Psoas muscle (tissue), 8 donors: ENCODE results near the gene TMEM132C. TPM values are rescaled to one million over a fixed set of nuclear protein-coding genes. Genes with fewer than 3 reads are reported as not detected.

Experiments used
- ATAC-seq, 4 donors: fragments of 200-7000 bp; cut with Tn5 transposase; one replicate each; pipeline ENCODE4 v1.9.1; 2020; ENCODE audit warnings: moderate library complexity in 3 of 4, mild to moderate bottlenecking in 2 of 4
- DNase-seq, 2 donors: peaks; one replicate each; pipeline ENCODE4 v3.0.0-alpha.2; 2020
- H3K27ac ChIP-seq: fragments of 200-600 bp; one replicate; pipeline ENCODE4 v1.8.0; 2022
- H3K27me3 ChIP-seq, 3 donors: fragments of 200-600 bp in 1 of 3; one replicate each; pipeline versions ENCODE4 v1.6.1 to v1.8.0; 2013 to 2022; ENCODE audit warnings: low read length in 2 of 3, mild to moderate bottlenecking in 2 of 3, moderate library complexity in 1 of 3; ENCODE audit not compliant: insufficient read depth in 3 of 3
- H3K36me3 ChIP-seq, 2 donors: fragments of 200-600 bp in 1 of 2; one replicate each; pipeline versions ENCODE4 v1.6.1 to v1.8.0; 2013 to 2022; ENCODE audit warnings: low read depth in 1 of 2, mild to moderate bottlenecking in 1 of 2, moderate library complexity in 1 of 2; ENCODE audit not compliant: insufficient read depth in 1 of 2
- H3K4me1 ChIP-seq: fragments of 200-600 bp; one replicate; pipeline ENCODE4 v1.8.0; 2022
- H3K4me3 ChIP-seq: fragments of 200-600 bp; one replicate; pipeline ENCODE4 v1.8.0; 2022; ENCODE audit warnings: mild to moderate bottlenecking
- H3K9me3 ChIP-seq: fragments of 200-600 bp; one replicate; pipeline ENCODE4 v1.8.0; 2022
- CTCF ChIP-seq: fragments of 200-600 bp; IDR thresholded peaks from one replicate; pipeline ENCODE4 v1.8.0; 2022; ENCODE audit warnings: antibody characterized with exemption
- WGBS, 3 donors: extraction: QIAGEN DNeasy Blood & Tissue Kit; methylation state at CpG; one replicate each; pipeline versions ENCODE4 v1.1.6 to v1.1.7; 2013; 5-methylcytosine and 5-hydroxymethylcytosine counted together
- intact Hi-C, 2 donors: fragments of 100-400 bp; cut with DNase I; formaldehyde crosslinking; loops; one replicate each; pipeline versions ENCODE4 v1.11.0 to v1.14.2; 2022
- polyA plus RNA-seq, 3 donors: library from polyadenylated mRNA; stranded (reverse); fragments of 200-250 nt; gene quantifications; one replicate each; pipeline ENCODE4 v1.2.3, GENCODE V29; 2013
- total RNA-seq, 4 donors: library from RNA; stranded (reverse); fragmentation: NEBNext Ultra II Directional in 2 of 4; extraction: Animal tissue kit (Norgen Biotek cat#: 25700) in 2 of 4; gene quantifications; one replicate each; pipeline versions ENCODE4 v1.2.1 to v1.2.4, GENCODE V29; 2021 to 2023
- donor health status: healthy with polysubstance abuse.
- donor health status: DM: no; HTN: no; CAD: no; lungs with moderate emphysema.
- donor health status: Bipolar disorder and iron deficiency.
- donor health status: healthy.
- donor health status: DM: yes; HTN: yes; CAD: no.
- donor health status: DM: no; HTN: no; CAD: no.
- donor health status: DM: no; HTN: no; CAD: no.
- donor health status: DM: yes; HTN: yes; CAD: no.

The TMEM132C gene
- total and polyA plus RNA-seq, 7 donors: 0.16 to 0.77 (median 0.47) TPM

- H3K9me3 ChIP-seq: no peaks in the 10 kb centered on the region
- DNase-seq (no peak), ATAC-seq (no peak)
- no peak overlapping the region for H3K4me3 ChIP-seq
- H3K36me3 ChIP-seq: no peaks in the 10 kb centered on the region
- intact Hi-C loops: no loop called here
- H3K4me1 ChIP-seq: no peaks in the 10 kb centered on the region
- TF ChIP-seq CTCF: no peak
- H3K27me3 ChIP-seq: no peaks in the 10 kb centered on the region
- no peak overlapping the region for H3K27ac ChIP-seq
- WGBS, 3 donors: 79 to 81% (median 81%) methylated on average over 6 of the region's 6 CpGs
Measured at GRCh38 chr12:128708789-128709188, 441.8 kb downstream of the TMEM132C start.

- no peak for DNase-seq
- intact Hi-C loops: no loop called here
- no peak for TF ChIP-seq CTCF
- 35 to 49% (median 44%) methylated on average over 5 of the region's 5 CpGs for WGBS, 3 donors
- no peaks in the 10 kb centered on the region for H3K27me3 ChIP-seq
- H3K9me3 ChIP-seq: no peaks in the 10 kb centered on the region
- no peaks in the 10 kb centered on the region for H3K4me1 ChIP-seq
- no peak for ATAC-seq
- H3K4me3 ChIP-seq: no peak overlapping the region
- H3K27ac ChIP-seq: no peak overlapping the region
- H3K36me3 ChIP-seq: no peaks in the 10 kb centered on the region
Measured at GRCh38 chr12:128709660-128710059, 442.7 kb downstream of the TMEM132C start.

GRCh38 chr12:128711486-128711885, 444.5 kb downstream of the TMEM132C start:
- H3K4me3 ChIP-seq: no peak overlapping the region
- 69 to 73% (median 73%) methylated on average over 8 to 9 of the region's 9 CpGs for WGBS, 3 donors

GRCh38 chr12:128712622-128713021, 445.7 kb downstream of the TMEM132C start:
- H3K27ac ChIP-seq: no peak overlapping the region
- intact Hi-C loops: no loop called here
- WGBS, 3 donors: 61 to 67% (median 67%) methylated on average over 6 of the region's 6 CpGs
- TF ChIP-seq CTCF: no peak
- DNase-seq (no peak), ATAC-seq (no peak)
- H3K4me3 ChIP-seq: no peak overlapping the region
- no peaks in the 10 kb centered on the region for H3K9me3 ChIP-seq
- peaks cover 0 to 4% (median 0%) of the 10 kb centered on the region in 3 donors for H3K27me3 ChIP-seq
- no peaks in the 10 kb centered on the region for H3K4me1 ChIP-seq
- no peaks in the 10 kb centered on the region for H3K36me3 ChIP-seq

More at GRCh38 chr12:128711486-128711885, 444.5 kb downstream of the TMEM132C start:
- Histone ChIP-seq H3K36me3 (no peaks in the 10 kb centered on the region), H3K4me1 (no peaks in the 10 kb centered on the region), H3K27ac (no peak overlapping the region), H3K27me3 (no peaks in the 10 kb centered on the region), H3K9me3 (no peaks in the 10 kb centered on the region)
- no peak for DNase-seq
- ATAC-seq: no peak
- no peak for TF ChIP-seq CTCF
- intact Hi-C loops: no loop called here

- no peak for ATAC-seq
- 14 to 28% (median 19%) methylated on average over 4 of the region's 4 CpGs for WGBS, 3 donors
- DNase-seq: no peak
- Histone ChIP-seq H3K27me3 (peaks cover 0 to 4% (median 0%) of the 10 kb centered on the region in 3 donors), H3K4me3 (no peak overlapping the region), H3K9me3 (no peaks in the 10 kb centered on the region), H3K36me3 (no peaks in the 10 kb centered on the region), H3K4me1 (no peaks in the 10 kb centered on the region), H3K27ac (no peak overlapping the region)
- intact Hi-C loops: no loop called here
- no peak for TF ChIP-seq CTCF
Measured at GRCh38 chr12:128715485-128715884, 448.5 kb downstream of the TMEM132C start.
